ENCODE data around the gene IFI6. TPM values are rescaled to one million over a fixed set of nuclear protein-coding genes. Genes with fewer than 3 reads are reported as not detected.
A peak's percentile ranks its signal among the peaks of the same experiment; 100 is the strongest.

The IFI6 gene
- polyA plus RNA-seq, 1 donor (not counting 4 experiments of a cell fraction or from before 2014, with no cell fraction given): 618 TPM

DNA sequence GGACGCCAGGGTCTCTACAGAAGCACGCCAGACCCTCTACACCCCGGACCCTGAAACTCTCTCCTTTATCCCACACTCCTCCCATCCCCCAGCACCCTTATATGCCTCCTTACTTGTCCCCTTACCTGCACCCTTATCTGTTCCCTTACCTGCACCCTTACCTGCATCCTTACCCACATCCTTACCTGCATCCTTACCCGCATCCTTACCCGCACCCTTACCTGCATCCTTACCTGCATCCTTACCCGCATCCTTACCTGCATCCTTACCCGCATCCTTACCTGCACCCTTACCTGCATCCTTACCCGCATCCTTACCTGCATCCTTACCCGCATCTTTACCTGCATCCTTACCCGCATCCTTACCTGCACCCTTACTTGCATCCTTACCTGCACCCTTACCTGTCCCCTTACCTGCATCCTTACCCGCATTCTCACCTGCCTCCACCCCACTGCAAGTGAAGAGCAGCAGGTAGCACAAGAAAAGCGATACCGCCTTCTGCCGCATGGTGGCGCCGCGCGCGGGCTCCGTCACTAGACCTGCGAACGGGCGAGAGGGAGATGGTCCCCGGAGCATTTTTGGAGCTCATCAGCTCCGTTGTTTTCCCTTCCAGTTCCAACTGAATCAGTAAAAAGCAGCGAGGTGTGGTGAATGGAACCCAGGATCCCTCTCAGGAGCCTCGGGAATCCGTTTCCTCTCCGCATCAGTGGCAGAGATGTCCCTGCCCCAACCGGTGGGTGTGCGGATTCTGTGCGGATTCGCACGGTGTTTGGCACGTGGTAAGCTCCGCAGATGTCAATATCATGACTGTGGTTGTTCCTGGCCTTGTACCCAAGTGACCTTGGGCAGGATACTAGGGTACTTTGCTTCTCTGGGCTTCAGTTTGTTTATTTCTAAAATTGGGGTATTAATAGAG lies 2.9 kb downstream of the IFI6 start:
- FAIRE-seq (no peak), DNase-seq (ENCODE audit: low read depth, low spot score) (no peak)
- Histone ChIP-seq H3K36me3 (ENCODE audit: control insufficient read depth in 2 of 2, extremely low read depth in 1 of 2, insufficient read depth in 2 of 2, low read length in 2 of 2) (peaks cover 0 to 8% of the 10 kb centered on the region in 2 experiments), H3K4me2 (ENCODE audit: control insufficient read depth, extremely low read depth, insufficient read depth, low read depth, low read length) (peak overlapping the region; percentile 93), H3K27me3 (ENCODE audit: control insufficient read depth, extremely low read depth, insufficient read depth, low read length) (no peaks in the 10 kb centered on the region), H4K20me1 (ENCODE audit: control insufficient read depth, extremely low read depth, insufficient read depth, low read length) (no peaks in the 10 kb centered on the region), H3K9me1 (ENCODE audit: control insufficient read depth, extremely low read depth, insufficient read depth, low read length) (no peaks in the 10 kb centered on the region), H3K27ac (ENCODE audit: control insufficient read depth, insufficient read depth, low read length) (no peak overlapping the region), H3K79me2 (ENCODE audit: control insufficient read depth, insufficient read depth, low read length) (peaks cover 23% of the 10 kb centered on the region), H3K4me3 (ENCODE audit: control insufficient read depth in 2 of 3, extremely low read depth in 1 of 3, insufficient read depth in 2 of 3, low read depth in 1 of 3, low read length in 3 of 3) (peak overlapping the region; percentile 20 to 53 (median 48)), H3K9ac (ENCODE audit: control insufficient read depth, extremely low read depth, insufficient read depth, low read length) (peak overlapping the region; percentile 36), H2AFZ (ENCODE audit: control insufficient read depth, low read length) (peak overlapping the region; percentile 34), H3K9me3 (ENCODE audit: control insufficient read depth, low read depth, low read length) (no peaks in the 10 kb centered on the region), H3K4me1 (ENCODE audit: control insufficient read depth, extremely low read depth, insufficient read depth, low read length) (peaks cover 28% of the 10 kb centered on the region)
- dilution Hi-C loops (cut with MboI; ENCODE audit: extremely low pct_ligation_motif_present, low sequenced_read_pairs): no loop called here
- peak; percentile 81 to 97 (median 96) for TF ChIP-seq CTCF (optimal IDR thresholded peaks at IDR 0.05 in 1 of 3, IDR thresholded peaks at IDR 0.05 in 1 of 3, conservative IDR thresholded peaks at IDR 0.05 in 1 of 3; ENCODE audit: extremely low read depth in 1 of 3, insufficient read depth in 2 of 3, low read length in 3 of 3)
- no peak for TF ChIP-seq EZH2 (IDR thresholded peaks at IDR 0.05; ENCODE audit: low read length)

GRCh38 chr1:27668121-27668807 lies 3.7 kb downstream of the IFI6 start:
- Histone ChIP-seq H3K9ac (ENCODE audit: control insufficient read depth, extremely low read depth, insufficient read depth, low read length) (no peak overlapping the region), H3K27me3 (ENCODE audit: control insufficient read depth, extremely low read depth, insufficient read depth, low read length) (no peaks in the 10 kb centered on the region), H3K4me2 (ENCODE audit: control insufficient read depth, extremely low read depth, insufficient read depth, low read depth, low read length) (no peak overlapping the region), H3K4me3 (ENCODE audit: control insufficient read depth in 2 of 3, extremely low read depth in 1 of 3, insufficient read depth in 2 of 3, low read depth in 1 of 3, low read length in 3 of 3) (no peak overlapping the region), H3K79me2 (ENCODE audit: control insufficient read depth, insufficient read depth, low read length) (peaks cover 23% of the 10 kb centered on the region), H3K9me3 (ENCODE audit: control insufficient read depth, low read depth, low read length) (no peaks in the 10 kb centered on the region), H3K36me3 (ENCODE audit: control insufficient read depth in 2 of 2, extremely low read depth in 1 of 2, insufficient read depth in 2 of 2, low read length in 2 of 2) (peaks cover 0 to 8% of the 10 kb centered on the region in 2 experiments), H2AFZ (ENCODE audit: control insufficient read depth, low read length) (no peak overlapping the region), H4K20me1 (ENCODE audit: control insufficient read depth, extremely low read depth, insufficient read depth, low read length) (no peaks in the 10 kb centered on the region), H3K27ac (ENCODE audit: control insufficient read depth, insufficient read depth, low read length) (no peak overlapping the region), H3K4me1 (ENCODE audit: control insufficient read depth, extremely low read depth, insufficient read depth, low read length) (peaks cover 28% of the 10 kb centered on the region), H3K9me1 (ENCODE audit: control insufficient read depth, extremely low read depth, insufficient read depth, low read length) (no peaks in the 10 kb centered on the region)
- TF ChIP-seq EZH2 (IDR thresholded peaks at IDR 0.05; ENCODE audit: low read length): no peak
- no peak for TF ChIP-seq CTCF (optimal IDR thresholded peaks at IDR 0.05 in 1 of 3, IDR thresholded peaks at IDR 0.05 in 1 of 3, conservative IDR thresholded peaks at IDR 0.05 in 1 of 3; ENCODE audit: extremely low read depth in 1 of 3, insufficient read depth in 2 of 3, low read length in 3 of 3)
- DNase-seq (ENCODE audit: low read depth, low spot score) (no peak), FAIRE-seq (no peak)
- dilution Hi-C loops (cut with MboI; ENCODE audit: extremely low pct_ligation_motif_present, low sequenced_read_pairs): no loop called here
